HFF-Myc (cell line): ENCODE data around the gene ZNF512B.

Experiments
- DNase-seq: peaks from one replicate; pipeline ENCODE4 v3.0.0-alpha.2; 2011; ENCODE audit warnings: low read depth; ENCODE audit errors: extremely low read depth
- H3K4me3 ChIP-seq: replicated peaks from 2 replicates; pipeline ENCODE4 v1.5.1; 2011; ENCODE audit warnings: low read depth, mild to moderate bottlenecking, control low read depth, low read length
- TF ChIP-seq, protein P1 (sequence below): IDR thresholded peaks from 2 replicates; pipeline ENCODE4 v1.5.1; 2012; ENCODE audit warnings: mild to moderate bottlenecking, low read depth, low read length, control low read depth; ENCODE audit errors: missing control alignments

ZNF512B gene

DNA sequence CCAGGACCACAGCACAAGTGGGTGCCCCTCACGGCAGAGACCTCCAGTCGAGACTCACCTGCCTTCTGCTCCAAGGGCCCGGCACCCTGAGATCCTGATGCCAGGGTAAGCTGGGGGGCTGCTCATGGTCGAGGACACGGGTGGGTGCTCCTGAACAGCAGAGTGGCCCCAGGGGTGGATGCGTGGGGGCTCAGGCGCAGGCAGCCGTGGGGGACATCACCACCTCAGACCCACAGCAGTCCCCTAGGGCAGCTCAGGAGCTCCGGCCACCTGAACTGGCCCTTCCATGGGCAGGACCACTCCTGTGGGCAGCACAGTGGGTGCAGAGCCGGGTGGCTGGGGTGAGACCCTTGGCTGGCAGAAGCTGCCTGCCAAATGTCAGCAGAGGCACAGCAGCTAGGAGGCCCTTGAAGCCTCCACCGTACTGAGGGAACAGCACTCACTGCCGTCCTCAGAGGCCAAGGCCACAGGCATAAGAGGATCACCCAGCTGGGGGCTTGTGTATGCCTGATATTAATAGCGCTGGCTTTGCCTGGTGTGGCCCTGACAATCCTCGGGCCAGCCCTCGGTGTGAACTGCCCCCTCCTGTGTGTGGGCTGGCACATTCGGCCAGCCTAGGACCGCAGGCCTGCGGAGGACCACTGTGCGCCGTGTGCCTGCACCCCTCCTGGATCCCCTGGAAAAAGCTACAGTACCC, 18.9 kb downstream of the ZNF512B start:
- no peak for DNase-seq
- TF ChIP-seq, protein P1, sequence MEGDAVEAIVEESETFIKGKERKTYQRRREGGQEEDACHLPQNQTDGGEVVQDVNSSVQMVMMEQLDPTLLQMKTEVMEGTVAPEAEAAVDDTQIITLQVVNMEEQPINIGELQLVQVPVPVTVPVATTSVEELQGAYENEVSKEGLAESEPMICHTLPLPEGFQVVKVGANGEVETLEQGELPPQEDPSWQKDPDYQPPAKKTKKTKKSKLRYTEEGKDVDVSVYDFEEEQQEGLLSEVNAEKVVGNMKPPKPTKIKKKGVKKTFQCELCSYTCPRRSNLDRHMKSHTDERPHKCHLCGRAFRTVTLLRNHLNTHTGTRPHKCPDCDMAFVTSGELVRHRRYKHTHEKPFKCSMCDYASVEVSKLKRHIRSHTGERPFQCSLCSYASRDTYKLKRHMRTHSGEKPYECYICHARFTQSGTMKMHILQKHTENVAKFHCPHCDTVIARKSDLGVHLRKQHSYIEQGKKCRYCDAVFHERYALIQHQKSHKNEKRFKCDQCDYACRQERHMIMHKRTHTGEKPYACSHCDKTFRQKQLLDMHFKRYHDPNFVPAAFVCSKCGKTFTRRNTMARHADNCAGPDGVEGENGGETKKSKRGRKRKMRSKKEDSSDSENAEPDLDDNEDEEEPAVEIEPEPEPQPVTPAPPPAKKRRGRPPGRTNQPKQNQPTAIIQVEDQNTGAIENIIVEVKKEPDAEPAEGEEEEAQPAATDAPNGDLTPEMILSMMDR, result no peak
- no peak overlapping the region for H3K4me3 ChIP-seq

DNA sequence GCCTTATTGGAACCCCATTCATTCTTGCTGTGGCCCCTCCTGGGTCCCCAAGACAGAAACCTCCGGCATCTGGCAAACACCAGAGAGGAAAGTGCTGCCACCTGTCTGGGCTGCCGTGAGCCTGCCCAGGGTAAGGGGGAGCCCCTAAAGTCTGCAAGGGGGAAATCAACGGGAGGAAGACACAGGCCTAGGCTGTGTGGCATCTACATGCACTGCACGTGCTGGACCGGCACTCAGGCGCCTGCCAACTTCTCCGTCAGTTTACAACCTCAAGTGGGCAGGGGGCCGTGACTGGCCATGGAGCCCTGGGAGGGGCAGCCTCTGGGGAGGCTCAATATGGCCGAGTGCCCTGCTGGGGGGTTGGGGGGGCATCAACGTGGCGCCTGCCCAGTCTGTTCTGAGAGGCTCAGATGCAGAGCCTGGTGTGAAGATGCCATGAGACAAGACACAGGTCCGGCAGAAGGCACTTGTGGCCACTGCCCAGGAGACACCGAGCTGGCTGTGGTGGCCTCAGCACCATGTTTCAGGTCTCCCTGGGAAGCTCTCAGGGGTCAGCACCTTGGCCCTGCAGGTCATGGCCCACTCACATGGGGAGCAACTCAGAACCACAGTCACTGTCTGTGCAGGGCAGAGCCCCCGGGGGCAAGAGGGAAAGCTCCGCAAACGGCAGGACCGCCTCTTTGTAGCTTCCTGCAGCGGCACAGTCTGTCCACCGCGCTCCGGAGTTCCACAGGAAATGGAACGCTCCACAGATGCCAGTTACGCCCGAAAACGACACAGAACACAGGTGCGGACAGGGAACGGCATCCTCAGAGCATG, 21.9 kb downstream of the ZNF512B start:
- TF ChIP-seq, protein P1, result no peak
- H3K4me3 ChIP-seq, result no peak overlapping the region
- no peak for DNase-seq

DNA sequence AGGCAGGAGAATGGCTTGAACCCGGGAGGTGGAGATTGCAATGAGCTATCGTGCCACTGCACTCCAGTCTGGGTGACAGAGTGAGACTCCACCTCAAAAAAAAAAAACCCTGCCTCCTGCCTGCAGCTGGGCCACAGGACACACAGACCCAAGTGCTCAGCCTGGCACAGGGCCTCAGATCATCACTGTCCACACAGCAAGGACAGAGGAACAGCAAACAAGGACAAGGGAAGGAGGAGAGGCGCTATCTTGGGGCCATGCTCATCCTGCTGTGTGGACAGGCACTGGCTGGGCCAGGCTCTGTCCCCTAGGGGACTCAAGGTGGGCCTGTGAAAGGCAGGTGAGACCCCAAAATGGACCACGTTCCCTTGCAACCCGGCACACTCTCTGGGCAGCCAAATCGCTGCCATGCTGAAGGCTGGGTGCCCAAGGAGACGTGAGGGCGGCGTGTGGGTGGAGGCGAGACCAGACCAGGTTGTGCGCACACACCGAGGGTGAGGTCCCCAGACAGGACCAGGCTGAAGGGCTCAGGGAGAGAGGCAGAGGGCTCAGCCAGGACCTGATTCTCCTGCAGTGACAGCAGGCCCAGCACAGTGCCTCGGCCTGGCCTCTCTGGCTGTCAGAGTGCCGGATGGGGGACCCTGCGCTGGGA, 22.6 kb downstream of the ZNF512B start:
- TF ChIP-seq, protein P1, result no peak
- no peak overlapping the region for H3K4me3 ChIP-seq
- DNase-seq, result no peak

DNA sequence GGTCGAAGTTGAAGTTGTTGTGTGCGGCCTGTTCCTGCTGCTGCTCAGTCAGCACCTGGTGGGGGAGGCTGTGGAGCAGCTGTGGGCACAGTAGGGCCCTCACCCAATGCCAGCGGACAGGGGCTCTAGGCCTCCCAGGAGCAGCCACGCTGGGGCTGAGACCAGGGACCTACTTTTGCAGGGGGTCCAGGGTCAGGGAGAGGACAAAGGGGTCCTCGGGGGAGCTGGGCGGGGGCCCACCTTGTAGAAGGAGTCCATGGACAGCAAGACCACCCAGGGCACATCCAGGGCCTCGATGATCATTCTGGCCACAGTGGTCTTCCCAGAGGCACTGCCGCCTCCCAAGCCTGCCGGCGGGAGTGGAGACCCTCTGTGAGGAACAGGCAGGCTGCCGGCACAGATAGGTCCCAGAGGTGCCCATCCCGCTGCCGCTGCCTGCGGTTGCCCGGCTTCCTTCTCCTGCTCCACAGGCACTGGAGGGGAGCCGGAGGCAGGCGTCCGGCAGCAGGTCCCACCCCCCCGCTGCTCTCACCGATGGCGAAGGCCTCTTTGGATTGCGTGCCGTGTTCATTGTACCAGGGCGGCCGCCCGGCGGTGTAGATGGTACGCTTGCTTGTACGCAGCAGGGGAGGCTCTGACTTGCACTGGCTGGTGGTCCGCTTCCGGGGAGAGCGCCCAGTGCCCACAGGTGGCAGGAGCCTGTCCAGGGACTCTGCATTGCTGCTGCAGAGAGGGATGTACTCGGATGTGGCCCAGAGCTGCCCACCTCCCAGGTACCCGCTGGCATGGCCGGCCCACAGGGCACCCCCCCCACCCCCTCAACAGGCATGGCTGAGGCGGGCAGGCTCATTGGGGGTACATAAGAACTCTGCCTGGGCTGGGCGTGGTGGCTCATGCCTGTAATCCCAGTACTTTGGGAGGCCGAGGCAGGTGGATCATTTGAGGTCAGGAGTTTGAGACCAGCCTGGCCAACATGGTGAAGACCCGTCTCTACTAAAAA, 23.5 kb downstream of the ZNF512B start:
- DNase-seq, result no peak
- no peak overlapping the region for H3K4me3 ChIP-seq
- TF ChIP-seq, protein P1, result no peak

DNA sequence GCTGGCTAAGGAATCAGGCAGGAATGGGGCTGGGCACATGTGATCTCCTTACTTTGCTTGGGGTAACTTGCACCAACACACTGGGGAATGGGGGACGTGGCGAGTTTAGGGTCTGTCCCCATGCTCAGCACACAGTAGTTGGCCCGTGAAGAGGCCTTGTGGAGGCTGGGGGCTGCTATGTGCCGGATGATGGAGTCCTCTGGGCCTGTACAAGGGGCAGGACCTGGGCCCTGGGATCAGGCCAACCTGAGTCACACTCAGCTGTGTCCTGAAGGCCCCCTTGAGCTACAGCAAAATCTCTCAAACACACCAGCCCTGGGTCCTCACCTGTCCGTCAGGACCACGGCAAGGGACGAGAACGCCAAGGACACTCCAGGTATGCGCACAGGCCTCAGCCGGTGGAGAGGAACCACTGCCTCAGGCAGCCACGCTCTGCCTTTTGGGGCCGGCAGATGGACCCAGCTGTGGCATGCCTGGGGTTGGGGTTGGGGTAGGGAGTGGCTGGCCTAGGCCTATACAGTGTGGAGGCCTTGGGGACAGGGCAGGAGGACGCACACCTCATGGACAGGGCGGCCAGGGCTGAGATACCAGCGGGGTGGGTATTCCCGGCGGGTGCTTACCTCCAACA, 24.6 kb downstream of the ZNF512B start:
- no peak for DNase-seq
- TF ChIP-seq, protein P1, result no peak
- H3K4me3 ChIP-seq, result no peak overlapping the region
